HG03575 (cell line): Measurements from ENCODE around the gene ADGB.
"Not testable (repeated sequence)": the region's sequence is repeated elsewhere in the genome, so short reads cannot be mapped to it uniquely, and the experiment has no call there.

Source experiments
- ATAC-seq: cut with Tn5 transposase; IDR thresholded peaks from one replicate; pipeline ENCODE4 v1.9.1; 2021; ENCODE audit not compliant: unreplicated experiment, insufficient number of reproducible peaks, low FRiP score; ENCODE audit errors: extremely low read depth

Gene ADGB

DNA sequence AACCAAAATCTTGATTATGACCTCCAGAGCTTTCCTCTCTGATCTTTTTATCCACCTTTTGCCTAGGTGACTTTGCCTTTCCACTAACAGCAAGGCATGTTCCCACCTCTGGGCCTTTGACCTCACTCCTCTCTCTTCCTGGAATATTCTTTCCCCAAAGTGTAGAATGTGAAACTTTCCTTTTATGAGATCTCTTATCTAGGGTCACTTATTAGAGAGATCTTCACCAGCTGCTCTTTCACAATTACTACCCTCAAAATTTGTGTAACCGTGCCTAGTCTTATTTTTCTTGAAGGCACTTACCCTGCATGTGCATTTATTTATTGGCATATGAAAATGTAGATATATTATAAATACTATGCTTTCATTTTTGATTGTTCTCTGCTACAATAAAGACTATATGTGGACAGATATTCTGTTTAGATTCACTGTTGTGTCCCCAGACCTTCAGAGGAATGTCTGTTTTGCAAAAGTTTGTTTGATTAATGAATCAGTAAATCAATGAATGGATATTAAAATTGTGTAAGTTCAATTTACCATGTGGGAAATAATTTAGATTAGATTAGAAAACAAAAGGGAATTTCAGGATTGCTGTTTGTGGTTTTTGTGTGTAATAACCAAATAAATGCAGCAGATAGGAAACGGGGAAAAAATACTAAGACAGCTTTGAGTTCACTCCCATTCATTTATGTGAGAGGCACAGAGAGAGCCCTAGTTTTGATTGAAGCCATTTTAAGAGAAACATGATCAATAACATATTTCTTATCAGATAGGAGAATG, 207.0 kb downstream of the ADGB start:
- ATAC-seq: no peak

DNA sequence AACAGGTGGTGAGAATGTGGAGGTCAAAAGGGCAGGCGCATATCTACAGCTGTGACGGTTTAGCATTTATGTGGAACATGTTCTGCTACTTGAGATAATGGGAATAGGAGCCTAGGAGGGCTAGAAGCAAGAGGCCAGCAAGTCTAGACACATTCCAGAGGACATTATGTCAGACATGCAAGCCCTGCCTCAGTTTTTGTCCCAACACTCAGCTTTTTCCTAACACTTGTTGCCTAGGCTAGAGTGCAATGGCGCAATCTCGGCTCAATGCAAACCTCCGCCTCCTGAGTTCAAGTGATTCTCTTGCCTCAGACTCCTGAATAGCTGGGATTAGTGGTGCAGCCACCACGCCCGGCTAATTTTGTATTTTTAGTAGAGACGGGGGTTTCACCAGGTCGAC, 210.2 kb downstream of the ADGB start:
- not testable (repeated sequence) for ATAC-seq

GRCh38 chr6:146812811-146813321, 214.1 kb downstream of the ADGB start:
- not testable (repeated sequence) for ATAC-seq

DNA sequence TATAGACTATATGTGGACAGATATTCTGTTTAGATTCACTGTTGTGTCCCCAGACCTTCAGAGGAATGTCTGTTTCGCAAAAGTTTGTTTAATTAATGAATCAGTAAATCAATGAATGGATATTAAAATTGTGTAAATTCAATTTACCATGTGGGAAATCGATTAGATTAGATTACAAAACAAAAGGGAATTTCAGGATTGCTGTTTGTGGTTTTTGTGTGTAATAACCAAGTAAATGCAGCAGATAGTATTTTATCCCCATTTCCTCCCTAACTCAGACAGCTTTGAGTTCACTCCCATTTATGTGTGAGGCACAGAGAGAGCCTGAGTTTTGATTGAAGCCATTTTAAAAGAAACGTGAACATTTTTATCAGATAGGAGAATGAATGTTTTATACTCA, 214.8 kb downstream of the ADGB start:
- no peak for ATAC-seq

DNA sequence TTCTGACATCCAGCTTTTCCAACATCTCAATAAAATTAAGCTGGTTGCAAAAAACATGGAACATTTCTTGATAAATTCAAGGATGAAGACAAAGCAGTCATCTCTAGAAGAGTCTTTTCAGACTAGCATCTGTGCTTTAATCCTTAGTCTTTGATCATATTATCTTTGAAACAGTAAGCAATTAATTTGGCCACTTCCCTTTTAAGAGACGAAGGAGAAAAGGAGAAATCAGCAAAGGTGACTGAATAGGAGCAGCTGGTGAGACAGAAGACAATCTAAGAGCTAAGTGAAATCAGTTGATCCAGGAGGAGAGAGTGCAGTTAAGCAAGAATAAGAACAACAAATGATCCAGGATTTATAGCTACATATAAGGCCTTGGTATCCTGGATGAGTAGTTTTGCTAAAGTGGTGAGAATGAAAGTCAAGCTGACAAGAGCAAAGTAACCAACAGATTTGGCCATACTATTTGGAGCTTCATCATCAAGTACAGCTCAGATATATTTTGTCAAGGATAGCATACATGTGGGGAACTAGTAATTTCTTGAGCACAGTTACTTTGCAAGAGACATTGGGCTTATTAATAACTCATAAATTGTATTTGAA, 215.5 kb downstream of the ADGB start:
- ATAC-seq: no peak

DNA sequence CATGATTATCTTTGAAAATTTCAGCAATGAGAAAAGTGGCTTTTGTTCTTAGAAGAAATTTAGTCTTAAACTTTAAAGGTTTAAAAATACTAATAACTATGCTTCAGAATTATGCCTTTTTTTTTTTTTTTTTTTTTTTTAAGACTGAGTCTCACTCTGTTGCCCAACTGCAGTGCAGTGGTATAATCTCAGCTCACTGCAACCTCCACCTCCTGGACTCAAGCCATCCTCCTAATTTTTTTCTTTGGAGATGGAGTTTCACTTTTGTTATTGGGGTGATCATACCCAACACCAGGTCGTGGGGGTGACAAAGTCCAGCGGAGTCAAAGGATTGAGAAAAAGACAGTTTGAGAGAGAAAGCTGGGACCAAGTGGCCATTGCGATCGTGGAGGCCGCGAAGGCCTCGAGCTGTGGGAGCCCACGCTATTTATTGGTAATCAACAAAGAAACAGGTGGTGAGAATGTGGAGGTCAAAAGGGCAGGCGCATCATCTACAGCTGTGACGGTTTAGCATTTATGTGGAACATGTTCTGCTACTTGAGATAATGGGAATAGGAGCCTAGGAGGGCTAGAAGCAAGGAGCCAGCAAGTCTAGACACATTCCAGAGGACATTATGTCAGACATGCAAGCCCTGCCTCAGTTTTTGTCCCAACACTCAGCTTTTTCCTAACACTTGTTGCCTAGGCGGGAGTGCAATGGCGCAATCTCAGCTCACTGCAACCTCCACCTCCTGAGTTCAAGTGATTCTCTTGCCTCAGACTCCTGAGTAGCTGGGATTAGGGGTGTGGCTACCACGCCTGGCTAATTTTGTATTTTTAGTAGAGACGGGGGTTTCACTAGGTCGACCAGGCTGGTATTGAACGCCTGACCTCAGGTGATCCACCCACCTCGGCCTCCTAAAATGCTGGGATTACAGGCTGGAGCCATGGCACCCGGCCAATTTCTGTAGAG, 217.0 kb downstream of the ADGB start:
- ATAC-seq: not testable (repeated sequence)

DNA sequence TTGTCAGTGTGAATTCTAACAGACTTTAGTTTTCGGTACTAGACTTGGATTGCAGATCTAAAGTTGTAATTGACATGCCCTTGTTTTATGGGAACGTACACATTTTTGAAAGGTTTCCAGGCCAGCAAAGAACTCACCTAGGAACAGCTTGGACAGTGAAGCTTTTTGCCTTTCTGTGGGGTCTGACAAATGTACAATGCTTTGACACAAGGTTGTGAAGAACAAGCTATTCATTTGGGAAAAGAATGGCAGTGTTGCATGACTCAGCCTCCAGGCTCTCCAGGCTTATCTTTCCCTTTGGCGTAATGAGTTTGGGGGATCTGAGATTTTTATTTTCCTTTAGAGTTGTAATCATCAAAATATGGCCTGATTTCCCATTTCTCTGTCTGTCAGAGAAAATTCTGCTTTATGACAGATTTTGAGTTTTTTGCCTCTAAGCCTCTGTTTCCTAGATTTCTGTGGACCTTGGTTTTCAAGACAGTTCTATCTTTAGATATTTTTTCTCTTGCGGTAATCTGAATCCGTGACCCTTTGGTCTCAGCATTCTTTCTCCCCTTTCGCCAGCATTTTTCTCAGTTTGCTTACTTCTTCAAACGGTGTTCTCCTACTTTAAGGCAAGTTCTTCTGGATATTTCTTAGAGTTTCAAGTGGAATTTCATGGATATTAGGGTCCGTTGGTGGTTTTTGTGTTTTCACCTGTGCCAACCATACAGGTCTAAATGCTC, 221.0 kb downstream of the ADGB start:
- no peak for ATAC-seq

GRCh38 chr6:146827216-146827928, 228.6 kb downstream of the ADGB start:
- no peak for ATAC-seq

- ATAC-seq: no peak
Measured at GRCh38 chr6:146829792-146830565, 231.2 kb downstream of the ADGB start.

DNA sequence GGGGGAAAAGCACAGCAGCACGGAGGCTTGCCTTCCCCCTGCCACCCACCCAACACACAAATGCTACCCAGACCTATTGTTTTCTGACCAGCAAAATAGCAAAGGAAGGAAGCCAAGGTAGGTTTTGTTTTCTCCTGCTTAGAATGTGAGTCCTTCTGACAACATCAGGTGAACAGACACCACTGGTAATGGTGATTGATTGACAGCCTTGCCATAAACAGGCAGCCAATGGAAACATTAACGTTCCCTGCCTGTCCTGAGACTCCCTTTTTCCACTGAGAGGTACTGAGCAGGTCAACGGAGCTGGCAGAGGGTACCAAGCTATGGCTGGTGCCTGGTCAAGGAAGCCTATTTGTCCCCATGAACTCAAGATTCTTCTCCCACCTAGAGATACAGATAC, 234.4 kb downstream of the ADGB start:
- ATAC-seq: no peak

DNA sequence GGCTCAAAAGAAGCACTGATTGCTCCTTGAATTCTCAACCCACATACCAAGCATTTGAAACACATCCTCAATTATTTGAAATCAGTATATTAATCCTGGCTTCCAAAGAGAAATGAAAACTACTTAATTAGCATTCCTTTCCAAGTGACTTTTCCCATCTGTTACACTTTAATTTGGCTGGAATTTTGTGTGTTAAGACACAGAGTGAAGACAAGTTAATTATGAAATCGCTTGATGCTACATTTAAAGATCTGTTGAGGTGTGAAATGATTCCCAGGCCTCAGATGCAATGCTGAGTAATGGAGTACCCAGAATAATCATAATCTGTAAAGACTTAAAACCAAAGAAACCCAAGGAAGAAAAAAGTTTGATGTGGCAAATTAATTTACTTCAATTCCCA, 241.4 kb downstream of the ADGB start:
- no peak for ATAC-seq

DNA sequence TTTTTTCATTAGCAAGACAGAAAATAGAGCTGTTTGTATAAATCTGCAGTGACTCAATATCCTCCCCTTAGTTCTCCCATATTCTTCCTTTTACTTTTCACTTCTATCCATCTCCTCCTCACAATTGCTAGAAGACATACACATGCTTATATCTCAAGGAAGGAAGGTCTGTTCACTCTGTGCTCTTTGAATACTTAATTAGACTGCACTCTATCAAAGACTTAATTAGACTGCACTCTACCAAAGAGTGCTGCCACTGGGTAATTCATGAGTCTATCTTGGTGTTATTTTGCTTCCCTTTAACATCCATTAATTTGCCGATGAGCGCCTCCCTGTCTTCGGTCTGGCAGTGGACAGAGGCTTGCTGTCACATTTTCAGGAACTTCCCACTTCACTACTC, 241.9 kb downstream of the ADGB start:
- no peak for ATAC-seq

DNA sequence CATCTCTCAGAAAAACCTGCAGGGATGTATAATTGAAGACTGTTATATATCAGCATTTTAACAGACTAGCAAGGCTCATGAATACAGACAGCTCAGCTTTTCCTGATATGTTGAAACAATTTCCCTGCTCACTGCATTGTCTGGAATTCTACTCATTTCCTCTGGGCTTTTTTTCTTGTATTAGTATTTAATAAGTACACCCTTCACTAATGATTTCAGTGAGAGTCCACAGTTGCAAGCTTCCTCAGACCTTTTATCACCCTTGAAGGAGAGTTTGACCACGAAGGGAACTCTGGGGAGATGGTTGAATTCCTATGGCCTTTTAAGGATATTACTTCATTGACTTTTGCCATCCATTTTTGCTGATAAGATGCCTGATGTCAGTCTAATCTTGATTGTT, 248.7 kb downstream of the ADGB start:
- ATAC-seq: no peak

DNA sequence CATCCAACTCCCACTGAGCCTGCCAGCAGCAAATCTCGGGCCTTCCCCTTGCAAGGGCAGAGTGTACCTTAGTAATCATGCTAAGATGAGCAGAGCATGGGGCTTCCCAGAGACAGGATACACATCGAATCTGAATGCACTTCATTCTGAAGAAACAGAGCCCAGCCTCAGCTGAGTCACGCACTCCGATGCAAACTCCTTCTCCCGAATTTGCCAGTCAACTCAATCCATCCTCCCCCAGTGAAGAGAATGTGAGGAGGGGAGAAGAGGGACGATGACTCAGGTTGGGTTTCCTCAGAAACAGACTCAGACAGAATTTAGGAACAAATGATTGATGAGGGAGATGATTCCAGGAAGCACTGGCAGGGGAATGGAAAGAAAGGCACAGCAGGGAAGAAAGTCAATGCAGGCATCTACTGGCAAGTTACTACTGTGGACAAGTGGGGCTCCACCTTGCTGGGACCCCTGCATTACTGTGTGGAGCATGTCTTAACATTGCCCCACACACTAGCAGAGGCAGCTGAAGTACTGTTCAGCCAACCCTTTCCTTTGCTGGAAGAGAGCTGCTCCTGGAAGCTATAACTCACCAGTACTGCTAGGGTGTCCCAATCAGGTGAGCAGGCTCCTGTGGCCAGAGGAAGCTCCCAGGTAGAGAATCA, 251.6 kb downstream of the ADGB start:
- ATAC-seq: no peak

DNA sequence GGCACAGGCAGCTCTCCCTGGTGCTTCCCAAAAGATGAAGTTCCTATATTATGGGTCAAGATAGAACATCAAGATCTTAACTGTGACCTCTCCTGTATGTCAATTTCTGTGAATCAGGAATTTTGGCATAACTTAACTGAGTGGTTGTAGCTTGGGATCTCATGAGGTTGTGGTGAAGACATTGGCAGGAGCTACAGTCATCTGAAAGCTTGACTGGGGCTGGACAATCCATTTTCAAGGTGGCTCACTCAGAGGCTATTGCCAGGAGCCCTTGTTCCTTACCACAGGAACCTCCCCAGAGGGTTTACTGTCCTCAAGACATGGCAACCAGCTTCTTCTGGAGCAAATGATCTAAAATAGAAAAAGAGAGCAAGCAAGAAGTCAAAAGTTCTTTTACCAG, 252.2 kb downstream of the ADGB start:
- no peak for ATAC-seq

DNA sequence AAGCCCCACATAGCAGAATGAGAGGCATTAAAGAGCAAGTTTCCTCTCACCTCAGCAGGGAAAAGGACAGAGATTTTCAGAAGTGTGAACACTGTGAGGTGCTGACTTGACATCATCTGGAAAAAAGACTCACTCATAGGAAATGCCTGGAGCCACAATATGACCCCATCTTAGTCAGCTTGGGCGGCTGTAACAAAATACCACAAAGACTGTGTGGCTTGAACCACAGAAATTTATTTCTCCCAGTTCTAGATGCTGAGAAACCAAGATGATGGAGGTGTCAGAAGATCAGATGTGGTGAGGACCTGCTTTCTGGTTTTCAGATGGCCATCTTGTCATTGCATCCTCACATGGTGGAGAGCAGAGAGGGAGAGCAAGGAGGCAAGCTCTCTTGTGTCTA, 253.1 kb downstream of the ADGB start:
- no peak for ATAC-seq
